ENCODE results near the gene SPINT3. TPM values are rescaled to one million over a fixed set of nuclear protein-coding genes. Genes with fewer than 3 reads are reported as not detected.

The SPINT3 gene
- total RNA-seq, 4 donors from 2014 or later, result not detected

GRCh38 chr20:45509091-45509490, 6.3 kb downstream of the SPINT3 start:
- no peak overlapping the region for H3K4me3 ChIP-seq
- H3K27ac ChIP-seq, result no peak overlapping the region
- no peak for DNase-seq
- 61 to 89% methylated on average over 4 of the region's 4 CpGs for WGBS, 2 donors
- no peaks in the 10 kb centered on the region for H3K9me3 ChIP-seq
- no peaks in the 10 kb centered on the region for H3K36me3 ChIP-seq
- intact Hi-C loops (cut with DNase I), result no loop called here
- TF ChIP-seq, protein P1, sequence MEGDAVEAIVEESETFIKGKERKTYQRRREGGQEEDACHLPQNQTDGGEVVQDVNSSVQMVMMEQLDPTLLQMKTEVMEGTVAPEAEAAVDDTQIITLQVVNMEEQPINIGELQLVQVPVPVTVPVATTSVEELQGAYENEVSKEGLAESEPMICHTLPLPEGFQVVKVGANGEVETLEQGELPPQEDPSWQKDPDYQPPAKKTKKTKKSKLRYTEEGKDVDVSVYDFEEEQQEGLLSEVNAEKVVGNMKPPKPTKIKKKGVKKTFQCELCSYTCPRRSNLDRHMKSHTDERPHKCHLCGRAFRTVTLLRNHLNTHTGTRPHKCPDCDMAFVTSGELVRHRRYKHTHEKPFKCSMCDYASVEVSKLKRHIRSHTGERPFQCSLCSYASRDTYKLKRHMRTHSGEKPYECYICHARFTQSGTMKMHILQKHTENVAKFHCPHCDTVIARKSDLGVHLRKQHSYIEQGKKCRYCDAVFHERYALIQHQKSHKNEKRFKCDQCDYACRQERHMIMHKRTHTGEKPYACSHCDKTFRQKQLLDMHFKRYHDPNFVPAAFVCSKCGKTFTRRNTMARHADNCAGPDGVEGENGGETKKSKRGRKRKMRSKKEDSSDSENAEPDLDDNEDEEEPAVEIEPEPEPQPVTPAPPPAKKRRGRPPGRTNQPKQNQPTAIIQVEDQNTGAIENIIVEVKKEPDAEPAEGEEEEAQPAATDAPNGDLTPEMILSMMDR (IDR thresholded peaks at IDR 0.05), result no peak
- TF ChIP-seq POLR2A (IDR thresholded peaks at IDR 0.05), result no peak
- peaks cover 0 to 75% (median 0%) of the 10 kb centered on the region in 4 donors for H3K27me3 ChIP-seq
- no peaks in the 10 kb centered on the region for H3K4me1 ChIP-seq

DNA sequence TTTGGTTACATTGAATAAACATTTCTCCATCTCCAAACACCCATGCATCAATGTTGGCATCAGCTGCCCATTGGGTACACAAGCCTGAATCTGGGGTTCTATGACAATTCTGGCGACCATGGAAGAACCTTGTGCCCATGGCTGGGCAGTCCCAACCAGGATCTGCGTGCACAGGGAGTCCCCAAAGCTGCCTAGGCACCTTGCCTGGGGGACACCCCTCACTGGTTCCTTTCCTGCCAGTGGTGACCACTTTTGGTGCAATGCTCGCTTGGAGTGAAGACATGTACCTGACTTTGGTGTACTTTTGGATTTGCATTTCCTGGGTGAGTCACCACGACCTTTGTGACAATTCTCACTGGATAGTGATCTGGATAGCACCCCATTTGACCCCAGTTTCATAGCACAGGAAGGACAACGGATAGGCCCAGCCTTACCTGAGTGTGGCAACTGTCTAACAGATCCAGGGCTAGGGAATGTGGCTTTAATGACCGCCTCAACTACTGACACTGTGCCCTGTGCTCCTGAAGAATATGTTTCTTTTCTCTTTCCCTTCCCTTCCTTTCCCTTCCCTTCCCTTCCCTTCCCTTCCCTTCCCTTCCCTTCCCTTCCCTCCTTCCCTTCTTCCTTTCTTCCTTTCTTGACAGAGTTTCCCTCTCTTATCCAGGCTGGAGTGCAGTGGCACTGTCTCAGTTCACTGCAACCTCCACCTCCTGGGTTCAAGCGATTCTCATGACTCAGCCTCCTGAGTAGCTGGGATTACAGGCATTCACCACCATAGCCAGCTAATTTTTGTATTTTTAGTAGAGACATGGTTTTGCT, 7.1 kb downstream of the SPINT3 start:
- H3K36me3 ChIP-seq, result no peaks in the 10 kb centered on the region
- H3K4me1 ChIP-seq, result no peaks in the 10 kb centered on the region
- H3K9me3 ChIP-seq, result no peaks in the 10 kb centered on the region
- intact Hi-C loops (cut with DNase I), result no loop called here
- 69 to 80% methylated on average over 4 of the region's 7 CpGs for WGBS, 2 donors
- TF ChIP-seq, protein P1 (IDR thresholded peaks at IDR 0.05), result no peak
- TF ChIP-seq POLR2A (IDR thresholded peaks at IDR 0.05), result no peak
- DNase-seq, result no peak
- H3K27ac ChIP-seq, result no peak overlapping the region
- peaks cover 0 to 75% (median 0%) of the 10 kb centered on the region in 4 donors for H3K27me3 ChIP-seq
- H3K4me3 ChIP-seq, result no peak overlapping the region

DNA sequence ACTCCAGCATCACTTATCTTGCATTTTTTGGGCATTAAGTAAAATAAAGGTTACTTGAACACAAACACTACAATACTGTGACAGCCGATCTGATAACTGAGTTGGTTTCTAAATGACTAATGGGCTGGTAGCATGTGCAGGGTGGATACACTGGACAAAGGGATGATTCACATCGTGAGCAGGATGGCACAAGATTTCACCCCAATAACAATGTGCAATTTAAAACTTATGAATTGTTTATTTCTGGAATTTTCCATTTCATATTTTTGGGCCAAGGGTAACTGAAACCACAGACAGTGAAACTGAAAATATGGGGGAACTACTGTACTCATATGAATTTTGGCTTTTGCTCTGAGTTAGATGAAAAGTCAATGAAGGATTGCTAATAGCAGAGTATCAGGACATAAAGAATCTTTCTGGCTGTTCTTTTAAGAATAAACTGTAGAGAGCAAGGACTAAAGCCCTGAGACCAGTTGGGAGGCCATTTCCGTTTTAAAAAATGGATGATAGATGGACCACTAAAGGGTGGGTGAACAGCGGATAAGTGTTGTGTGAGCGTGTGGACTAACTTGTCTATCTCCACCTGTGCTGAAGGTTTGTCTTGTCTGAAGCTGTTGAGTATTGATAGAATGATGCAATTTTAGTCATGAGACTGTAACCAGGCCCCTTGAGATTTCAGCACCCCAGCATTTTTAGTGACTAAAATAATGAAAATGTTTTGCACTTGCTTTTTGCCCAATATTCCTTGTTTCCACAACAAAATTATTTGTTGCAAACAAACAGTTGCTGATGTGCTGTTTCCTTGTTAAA, 8.2 kb downstream of the SPINT3 start:
- TF ChIP-seq, protein P1 (IDR thresholded peaks at IDR 0.05), result no peak
- TF ChIP-seq POLR2A (IDR thresholded peaks at IDR 0.05), result no peak
- Histone ChIP-seq H3K4me3 (no peak overlapping the region), H3K27me3 (peaks cover 0 to 74% (median 0%) of the 10 kb centered on the region in 4 donors), H3K4me1 (no peaks in the 10 kb centered on the region), H3K9me3 (no peaks in the 10 kb centered on the region), H3K36me3 (no peaks in the 10 kb centered on the region), H3K27ac (no peak overlapping the region)
- DNase-seq, result no peak
- WGBS, 2 donors, result 68 to 70% methylated on average over 5 of the region's 5 CpGs
- intact Hi-C loops (cut with DNase I), result no loop called here

DNA sequence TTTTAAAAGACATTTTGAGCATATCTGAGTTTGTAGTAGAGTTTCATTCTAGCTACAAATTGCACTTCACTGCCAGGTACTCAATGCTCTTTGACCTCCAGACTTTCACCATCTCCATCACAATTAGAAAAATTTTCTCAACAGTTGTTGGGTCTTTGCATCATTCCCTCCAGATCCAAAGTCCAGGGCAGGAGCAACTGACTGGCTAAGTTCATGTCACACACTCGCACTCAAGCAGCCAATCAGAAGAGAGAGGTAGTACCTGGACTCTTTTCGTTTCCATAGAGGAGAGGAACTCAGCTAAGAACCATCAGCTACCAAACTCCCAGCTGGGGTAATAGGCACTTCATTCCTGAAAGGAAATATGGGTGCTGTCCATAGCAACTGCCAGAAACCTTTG, 9.0 kb downstream of the SPINT3 start:
- intact Hi-C loops (cut with DNase I), result no loop called here
- H3K9me3 ChIP-seq, result no peaks in the 10 kb centered on the region
- peaks cover 0 to 73% (median 0%) of the 10 kb centered on the region in 4 donors for H3K27me3 ChIP-seq
- H3K27ac ChIP-seq, result no peak overlapping the region
- no peak overlapping the region for H3K4me3 ChIP-seq
- H3K36me3 ChIP-seq, result no peaks in the 10 kb centered on the region
- no peaks in the 10 kb centered on the region for H3K4me1 ChIP-seq
- 63 to 73% methylated on average over 1 to 2 of the region's 2 CpGs for WGBS, 2 donors
- no peak for DNase-seq
- TF ChIP-seq, protein P1 (IDR thresholded peaks at IDR 0.05), result no peak
- no peak for TF ChIP-seq POLR2A (IDR thresholded peaks at IDR 0.05)

DNA sequence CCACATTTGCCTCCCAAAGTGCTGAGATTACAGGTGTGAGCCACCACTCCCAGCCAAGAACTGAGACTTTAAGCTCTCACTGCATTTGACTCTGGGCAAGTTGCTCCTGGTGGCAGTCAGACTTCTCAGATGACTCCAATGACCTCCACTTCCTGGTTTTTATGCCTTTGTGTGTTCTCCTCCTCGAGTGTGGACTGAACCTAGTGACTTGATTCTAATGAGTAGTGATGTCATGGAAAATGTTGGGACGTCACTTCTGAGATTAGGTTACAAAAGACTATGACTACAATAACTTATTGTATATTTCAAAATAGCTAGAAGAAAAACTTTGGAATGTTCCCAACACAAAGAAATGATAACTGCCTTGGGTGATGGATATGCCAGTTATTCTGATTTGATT, 12.0 kb downstream of the SPINT3 start:
- Histone ChIP-seq H3K4me1 (no peaks in the 10 kb centered on the region), H3K9me3 (no peaks in the 10 kb centered on the region), H3K4me3 (no peak overlapping the region), H3K36me3 (no peaks in the 10 kb centered on the region), H3K27me3 (peaks cover 0 to 87% (median 0%) of the 10 kb centered on the region in 4 donors), H3K27ac (no peak overlapping the region)
- TF ChIP-seq, protein P1 (IDR thresholded peaks at IDR 0.05), result no peak
- TF ChIP-seq POLR2A (IDR thresholded peaks at IDR 0.05), result no peak
- DNase-seq, result no peak
- intact Hi-C loops (cut with DNase I), result no loop called here
- 36 to 66% methylated on average over 2 of the region's 2 CpGs for WGBS, 2 donors
